Stimulated activated CD4-positive, alpha-beta T cell treated with anti-CD3 and anti-CD28 coated beads, Interleukin-15, amount 100 ng/mL, for 24 hours (primary cell): ENCODE results near the gene TMEM263.
"Not testable (repeated sequence)": the region's sequence is repeated elsewhere in the genome, so short reads cannot be mapped to it uniquely, and the experiment has no call there.

Experiments
- DNase-seq: peaks from one replicate; pipeline ENCODE4 v3.0.0-alpha.2; 2020

TMEM263 gene

GRCh38 chr12:106987846-106988245 lies 32.1 kb downstream of the TMEM263 start:
- DNase-seq: no peak

GRCh38 chr12:106994579-106995220 lies 39.0 kb downstream of the TMEM263 start:
- no peak for DNase-seq

- not testable (repeated sequence) for DNase-seq
Observed at GRCh38 chr12:106996102-106996501, 40.4 kb downstream of the TMEM263 start.

- no peak for DNase-seq
Observed at GRCh38 chr12:106997916-106998315, 42.2 kb downstream of the TMEM263 start.

GRCh38 chr12:106999446-106999845 lies 43.7 kb downstream of the TMEM263 start:
- no peak for DNase-seq

- DNase-seq: not testable (repeated sequence)
Observed at GRCh38 chr12:107002665-107003064, 47.0 kb downstream of the TMEM263 start.

GRCh38 chr12:107007411-107007810 lies 51.7 kb downstream of the TMEM263 start:
- no peak for DNase-seq

GRCh38 chr12:107011519-107011918 lies 55.8 kb downstream of the TMEM263 start:
- DNase-seq: no peak

- no peak for DNase-seq
Observed at GRCh38 chr12:107012736-107013425, 57.2 kb downstream of the TMEM263 start.

- DNase-seq: no peak
Observed at GRCh38 chr12:107014055-107014454, 58.3 kb downstream of the TMEM263 start.

GRCh38 chr12:107017042-107017441 lies 61.3 kb downstream of the TMEM263 start:
- no peak for DNase-seq

- no peak for DNase-seq
Observed at GRCh38 chr12:107019546-107019945, 63.8 kb downstream of the TMEM263 start.
